HG02798 (cell line): ENCODE measurements around the gene FNDC7.
"Not testable (repeated sequence)": the region's sequence is repeated elsewhere in the genome, so short reads cannot be mapped to it uniquely, and the experiment has no call there.

Experiments
- ATAC-seq: cut with Tn5 transposase; IDR thresholded peaks from one replicate; pipeline ENCODE4 v1.9.1; 2021; ENCODE audit warnings: mild to moderate bottlenecking; ENCODE audit not compliant: unreplicated experiment, poor library complexity

Gene FNDC7

DNA sequence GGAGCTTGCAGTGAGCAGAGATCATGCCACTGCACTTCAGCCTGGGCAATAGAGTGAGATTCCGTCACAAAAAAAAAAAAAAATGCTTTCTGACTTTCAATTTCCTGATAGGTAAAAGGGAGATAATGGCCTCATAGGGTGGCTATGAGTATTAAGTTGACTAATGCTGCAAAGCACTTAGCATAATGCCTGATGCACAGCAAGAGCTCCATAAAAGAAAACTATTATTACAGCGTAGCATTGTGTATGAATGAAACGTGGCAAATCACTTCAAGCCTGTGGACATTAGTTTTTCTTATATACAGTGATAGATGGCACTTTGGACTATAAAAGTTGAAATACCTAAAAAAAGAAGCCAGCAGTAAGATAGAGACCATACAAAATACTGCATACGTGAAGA is 16.8 kb downstream of the FNDC7 start:
- no peak for ATAC-seq

GRCh38 chr1:108732398-108732797 is 19.7 kb downstream of the FNDC7 start:
- no peak for ATAC-seq

DNA sequence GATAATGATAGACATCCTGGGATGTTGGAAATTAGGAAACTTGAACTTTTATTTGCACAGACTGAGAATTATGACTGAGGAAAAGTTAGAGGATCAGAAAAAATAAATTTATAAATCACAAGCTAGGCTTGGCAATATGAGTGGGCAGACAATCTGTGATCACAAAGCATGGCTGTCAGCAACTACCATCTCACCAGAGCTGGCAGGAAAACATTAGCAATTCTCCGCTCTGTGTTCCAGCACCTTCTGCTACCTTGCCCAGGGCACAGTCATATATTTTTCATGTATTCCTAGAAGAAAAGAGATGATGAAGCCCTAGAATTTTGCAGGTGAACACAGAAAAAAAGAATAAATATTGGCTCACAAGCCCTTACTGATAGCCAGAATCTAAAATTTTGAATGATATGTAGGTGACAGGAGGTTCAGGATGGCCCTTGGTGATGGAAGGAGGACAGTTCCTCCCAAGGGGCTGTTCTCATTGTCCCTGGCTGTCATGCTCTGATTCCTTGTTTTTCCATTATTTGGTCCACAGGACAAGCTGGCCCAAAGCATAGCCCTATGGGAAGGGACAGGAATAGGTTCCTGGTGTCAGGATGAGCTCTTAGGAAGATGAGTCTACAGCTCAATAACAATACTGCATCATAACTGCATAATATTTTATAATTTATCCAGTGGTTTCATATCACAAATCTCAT is 21.6 kb downstream of the FNDC7 start:
- ATAC-seq = no peak

GRCh38 chr1:108742253-108742652 is 29.5 kb downstream of the FNDC7 start:
- ATAC-seq = no peak

GRCh38 chr1:108745980-108746381 is 33.3 kb downstream of the FNDC7 start:
- no peak for ATAC-seq

- peak; percentile 94 for ATAC-seq
Observed at GRCh38 chr1:108746382-108747170, 33.9 kb downstream of the FNDC7 start, which contains the start of gene STXBP3. Gene STXBP3, plus strand, starts transcription at chr1:108746674. Its CDS starts 64 bp downstream, at chr1:108746738.

DNA sequence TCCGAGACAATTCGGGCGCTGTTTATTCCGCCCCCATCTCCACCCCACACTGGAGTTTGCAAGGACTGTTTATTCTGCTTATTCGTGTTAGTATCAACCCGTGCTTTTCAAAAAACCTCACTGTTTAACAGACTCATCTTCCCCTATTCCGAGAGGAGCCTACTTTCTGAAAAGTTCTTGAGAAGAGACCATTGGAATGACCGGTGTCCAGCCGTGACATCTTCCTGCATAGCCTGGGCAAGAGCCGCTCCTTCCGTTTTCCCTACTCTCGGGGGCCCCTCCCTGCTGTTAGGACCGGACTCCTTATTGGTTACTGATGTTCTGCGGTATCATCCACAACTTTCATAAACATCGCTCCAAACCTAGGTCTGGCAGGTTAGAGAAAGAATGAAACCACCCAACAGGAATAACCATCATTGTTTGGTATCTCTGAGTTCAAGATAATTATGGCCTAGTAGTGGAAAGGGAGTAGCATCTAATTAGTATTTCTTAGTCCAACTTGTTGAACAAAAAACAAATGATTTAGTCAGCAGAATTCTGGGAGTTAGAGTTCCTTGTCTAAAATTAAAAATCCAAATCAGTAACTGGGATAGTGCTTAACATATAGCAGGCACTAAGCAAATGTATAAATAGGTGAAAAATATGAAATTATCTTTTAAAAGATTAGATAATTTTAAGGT is 34.6 kb downstream of the FNDC7 start:
- peak; percentile 25 for ATAC-seq

GRCh38 chr1:108747898-108748297 is 35.2 kb downstream of the FNDC7 start:
- no peak for ATAC-seq

- no peak for ATAC-seq
Observed at GRCh38 chr1:108749081-108749480, 36.4 kb downstream of the FNDC7 start.

DNA sequence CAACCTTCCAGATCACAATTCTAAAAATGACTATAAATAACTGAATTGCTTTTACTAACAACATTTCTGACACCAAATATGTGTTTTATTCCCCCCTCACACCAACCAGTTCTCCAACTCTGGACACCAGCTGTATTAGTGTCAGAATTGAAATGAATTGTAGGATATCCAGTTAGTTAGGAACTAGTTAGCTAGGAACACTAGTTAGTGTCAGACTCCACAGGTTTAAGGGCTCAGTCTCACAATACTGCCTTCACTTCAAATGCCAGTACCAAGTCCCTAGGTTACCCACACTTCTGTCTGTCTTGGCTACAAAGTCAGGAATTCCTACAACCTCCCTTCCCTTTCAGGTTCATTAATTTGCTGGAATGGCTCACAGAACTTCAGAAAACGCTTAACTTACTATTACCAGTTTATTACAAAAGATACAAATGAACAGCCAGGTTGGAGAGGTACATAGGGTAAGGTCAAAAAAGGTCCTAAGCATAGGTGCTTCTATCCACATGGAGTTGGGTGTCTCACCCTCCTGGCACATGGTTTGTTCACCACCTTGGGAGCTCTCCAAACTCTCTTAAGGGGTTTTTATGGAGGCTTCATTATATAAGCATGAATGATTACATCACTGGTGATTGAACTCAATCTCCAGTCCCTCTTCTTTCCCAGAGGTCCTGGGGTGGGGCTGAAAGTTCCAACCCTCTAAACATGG is 37.9 kb downstream of the FNDC7 start:
- ATAC-seq = no peak

DNA sequence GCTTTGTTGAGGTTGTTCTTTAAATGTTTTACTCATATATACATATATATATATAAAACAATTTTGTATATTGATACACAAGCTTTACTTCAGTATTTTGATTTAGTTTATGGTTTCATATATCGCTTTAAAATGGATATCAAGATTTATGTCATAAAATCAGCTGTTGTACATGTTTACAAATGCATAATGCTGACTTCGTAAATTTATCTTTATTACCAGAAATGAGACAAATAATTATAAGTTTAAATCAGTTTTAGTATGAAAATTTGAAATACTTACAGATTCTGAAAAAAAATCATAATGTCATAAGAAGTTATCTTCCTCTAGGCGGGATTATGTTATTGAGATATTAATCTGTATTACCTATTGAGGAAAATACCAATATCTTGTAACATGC is 40.7 kb downstream of the FNDC7 start:
- ATAC-seq = no peak

GRCh38 chr1:108758796-108759195 is 46.1 kb downstream of the FNDC7 start:
- no peak for ATAC-seq

- ATAC-seq = no peak
Observed at GRCh38 chr1:108767115-108767514, 54.4 kb downstream of the FNDC7 start.

DNA sequence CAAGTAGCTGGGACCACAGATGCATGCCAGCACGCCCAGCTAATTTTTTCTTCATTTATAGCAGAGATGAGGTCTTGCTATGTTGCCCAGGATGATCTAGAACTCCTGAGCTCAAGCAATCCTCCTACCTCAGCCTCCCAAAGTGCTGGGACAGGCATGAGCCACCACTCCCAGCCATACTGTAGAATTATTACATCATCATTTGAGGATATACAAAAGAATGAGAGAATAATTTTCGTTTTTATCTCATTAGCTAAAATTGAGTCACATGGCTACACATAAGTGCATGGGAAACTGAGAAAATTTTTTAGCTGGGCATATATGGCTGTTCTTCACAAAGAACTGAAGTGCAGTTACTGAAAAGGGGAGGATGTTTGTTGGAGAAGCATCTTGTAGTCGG is 55.0 kb downstream of the FNDC7 start:
- ATAC-seq = no peak

GRCh38 chr1:108777839-108778238 is 65.1 kb downstream of the FNDC7 start:
- no peak for ATAC-seq

GRCh38 chr1:108779455-108779854 is 66.7 kb downstream of the FNDC7 start:
- no peak for ATAC-seq

GRCh38 chr1:108780937-108781574 is 68.3 kb downstream of the FNDC7 start:
- ATAC-seq = no peak

GRCh38 chr1:108781575-108781944 is 68.9 kb downstream of the FNDC7 start:
- ATAC-seq = not testable (repeated sequence)

DNA sequence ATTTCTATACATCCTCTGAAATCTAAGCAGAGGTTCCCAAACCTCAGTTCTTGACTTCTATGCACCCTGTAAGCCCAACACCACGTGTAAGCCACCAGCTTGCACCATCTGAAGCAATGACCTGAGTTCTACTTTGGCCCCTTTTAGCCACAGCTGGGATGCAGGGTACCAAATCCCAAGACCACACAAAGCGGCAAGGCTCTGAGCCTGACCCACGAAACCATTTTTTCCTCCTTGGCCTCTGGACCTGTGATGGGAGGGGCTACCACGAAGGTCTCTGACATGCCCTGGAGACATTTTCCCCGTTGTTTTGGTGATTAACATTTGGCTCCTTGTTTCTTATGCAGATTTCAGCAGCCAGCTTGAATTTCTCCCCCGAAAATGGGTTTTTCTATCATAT is 72.6 kb downstream of the FNDC7 start:
- ATAC-seq = no peak

GRCh38 chr1:108785880-108786279 is 73.2 kb downstream of the FNDC7 start:
- no peak for ATAC-seq
